HL-60 (cell line): ENCODE results near the gene NOTUM.

Experiments used
- DNase-seq, 2 experiments: peaks; one replicate each; pipeline ENCODE4 v3.0.0-alpha.2; 2010 to 2020; ENCODE audit warnings: low read depth in 1 of 2, low spot score in 1 of 2
- H3K27ac ChIP-seq: fragments of 250-450 bp; sonication (Bioruptor Pico); replicated peaks from 2 replicates; pipeline ENCODE4 v1.5.1; 2020; ENCODE audit warnings: mild to moderate bottlenecking, moderate library complexity
- H3K27me3 ChIP-seq: fragments of 250-450 bp; sonication (Bioruptor Pico); 2 replicates; pipeline ENCODE4 v1.5.1; 2021; ENCODE audit warnings: mild to moderate bottlenecking, moderate library complexity; ENCODE audit not compliant: insufficient read depth, poor library complexity, severe bottlenecking
- H3K4me3 ChIP-seq: replicated peaks from 2 replicates; pipeline ENCODE4 v1.5.1; 2011; ENCODE audit warnings: mild to moderate bottlenecking, control low read depth, low read length; ENCODE audit not compliant: insufficient read depth
- GABPA ChIP-seq: IDR thresholded peaks from 2 replicates; pipeline ENCODE4 v1.6.1; 2012; ENCODE audit warnings: low read depth
- POLR2AphosphoS5 ChIP-seq: IDR thresholded peaks from 2 replicates; pipeline ENCODE4 v1.6.1; 2012; ENCODE audit warnings: low read depth
- SPI1 ChIP-seq: IDR thresholded peaks from 2 replicates; pipeline ENCODE4 v1.6.1; 2012; ENCODE audit warnings: low read depth, mild to moderate bottlenecking, borderline replicate concordance
- TF ChIP-seq, protein P1 (sequence below): IDR thresholded peaks from 2 replicates; pipeline ENCODE4 v1.6.1; 2012; ENCODE audit warnings: low read depth; ENCODE audit not compliant: insufficient replicate concordance
- TF ChIP-seq, protein P2 (sequence below): IDR thresholded peaks from one replicate; pipeline ENCODE4 v1.5.1; 2011; ENCODE audit warnings: low read length, control low read depth, inconsistent platforms; ENCODE audit not compliant: insufficient read depth

NOTUM gene

GRCh38 chr17:81967533-81968395 is 6.8 kb upstream of the NOTUM start:
- peak; percentile 74 to 79 for DNase-seq
- Histone ChIP-seq H3K27me3 (no peaks in the 10 kb centered on the region), H3K27ac (peak overlapping the region; percentile 69), H3K4me3 (peak overlapping the region; percentile 16)
- TF ChIP-seq, protein P1, sequence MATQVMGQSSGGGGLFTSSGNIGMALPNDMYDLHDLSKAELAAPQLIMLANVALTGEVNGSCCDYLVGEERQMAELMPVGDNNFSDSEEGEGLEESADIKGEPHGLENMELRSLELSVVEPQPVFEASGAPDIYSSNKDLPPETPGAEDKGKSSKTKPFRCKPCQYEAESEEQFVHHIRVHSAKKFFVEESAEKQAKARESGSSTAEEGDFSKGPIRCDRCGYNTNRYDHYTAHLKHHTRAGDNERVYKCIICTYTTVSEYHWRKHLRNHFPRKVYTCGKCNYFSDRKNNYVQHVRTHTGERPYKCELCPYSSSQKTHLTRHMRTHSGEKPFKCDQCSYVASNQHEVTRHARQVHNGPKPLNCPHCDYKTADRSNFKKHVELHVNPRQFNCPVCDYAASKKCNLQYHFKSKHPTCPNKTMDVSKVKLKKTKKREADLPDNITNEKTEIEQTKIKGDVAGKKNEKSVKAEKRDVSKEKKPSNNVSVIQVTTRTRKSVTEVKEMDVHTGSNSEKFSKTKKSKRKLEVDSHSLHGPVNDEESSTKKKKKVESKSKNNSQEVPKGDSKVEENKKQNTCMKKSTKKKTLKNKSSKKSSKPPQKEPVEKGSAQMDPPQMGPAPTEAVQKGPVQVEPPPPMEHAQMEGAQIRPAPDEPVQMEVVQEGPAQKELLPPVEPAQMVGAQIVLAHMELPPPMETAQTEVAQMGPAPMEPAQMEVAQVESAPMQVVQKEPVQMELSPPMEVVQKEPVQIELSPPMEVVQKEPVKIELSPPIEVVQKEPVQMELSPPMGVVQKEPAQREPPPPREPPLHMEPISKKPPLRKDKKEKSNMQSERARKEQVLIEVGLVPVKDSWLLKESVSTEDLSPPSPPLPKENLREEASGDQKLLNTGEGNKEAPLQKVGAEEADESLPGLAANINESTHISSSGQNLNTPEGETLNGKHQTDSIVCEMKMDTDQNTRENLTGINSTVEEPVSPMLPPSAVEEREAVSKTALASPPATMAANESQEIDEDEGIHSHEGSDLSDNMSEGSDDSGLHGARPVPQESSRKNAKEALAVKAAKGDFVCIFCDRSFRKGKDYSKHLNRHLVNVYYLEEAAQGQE = no peak
- TF ChIP-seq, protein P2, sequence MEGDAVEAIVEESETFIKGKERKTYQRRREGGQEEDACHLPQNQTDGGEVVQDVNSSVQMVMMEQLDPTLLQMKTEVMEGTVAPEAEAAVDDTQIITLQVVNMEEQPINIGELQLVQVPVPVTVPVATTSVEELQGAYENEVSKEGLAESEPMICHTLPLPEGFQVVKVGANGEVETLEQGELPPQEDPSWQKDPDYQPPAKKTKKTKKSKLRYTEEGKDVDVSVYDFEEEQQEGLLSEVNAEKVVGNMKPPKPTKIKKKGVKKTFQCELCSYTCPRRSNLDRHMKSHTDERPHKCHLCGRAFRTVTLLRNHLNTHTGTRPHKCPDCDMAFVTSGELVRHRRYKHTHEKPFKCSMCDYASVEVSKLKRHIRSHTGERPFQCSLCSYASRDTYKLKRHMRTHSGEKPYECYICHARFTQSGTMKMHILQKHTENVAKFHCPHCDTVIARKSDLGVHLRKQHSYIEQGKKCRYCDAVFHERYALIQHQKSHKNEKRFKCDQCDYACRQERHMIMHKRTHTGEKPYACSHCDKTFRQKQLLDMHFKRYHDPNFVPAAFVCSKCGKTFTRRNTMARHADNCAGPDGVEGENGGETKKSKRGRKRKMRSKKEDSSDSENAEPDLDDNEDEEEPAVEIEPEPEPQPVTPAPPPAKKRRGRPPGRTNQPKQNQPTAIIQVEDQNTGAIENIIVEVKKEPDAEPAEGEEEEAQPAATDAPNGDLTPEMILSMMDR = no peak
- TF ChIP-seq GABPA (no peak), SPI1 (no peak), POLR2AphosphoS5 (no peak)

GRCh38 chr17:81967244-81967532 is 6.2 kb upstream of the NOTUM start:
- TF ChIP-seq GABPA (no peak), POLR2AphosphoS5 (no peak), SPI1 (no peak)
- TF ChIP-seq, protein P1 = no peak
- TF ChIP-seq, protein P2 = no peak
- Histone ChIP-seq H3K4me3 (0 out of 2 replicates have a peak overlapping the region, but pooled peaks have one; percentile 16), H3K27me3 (peaks cover 1% of the 10 kb centered on the region), H3K27ac (peak overlapping the region; percentile 69)
- no peak for DNase-seq

DNA sequence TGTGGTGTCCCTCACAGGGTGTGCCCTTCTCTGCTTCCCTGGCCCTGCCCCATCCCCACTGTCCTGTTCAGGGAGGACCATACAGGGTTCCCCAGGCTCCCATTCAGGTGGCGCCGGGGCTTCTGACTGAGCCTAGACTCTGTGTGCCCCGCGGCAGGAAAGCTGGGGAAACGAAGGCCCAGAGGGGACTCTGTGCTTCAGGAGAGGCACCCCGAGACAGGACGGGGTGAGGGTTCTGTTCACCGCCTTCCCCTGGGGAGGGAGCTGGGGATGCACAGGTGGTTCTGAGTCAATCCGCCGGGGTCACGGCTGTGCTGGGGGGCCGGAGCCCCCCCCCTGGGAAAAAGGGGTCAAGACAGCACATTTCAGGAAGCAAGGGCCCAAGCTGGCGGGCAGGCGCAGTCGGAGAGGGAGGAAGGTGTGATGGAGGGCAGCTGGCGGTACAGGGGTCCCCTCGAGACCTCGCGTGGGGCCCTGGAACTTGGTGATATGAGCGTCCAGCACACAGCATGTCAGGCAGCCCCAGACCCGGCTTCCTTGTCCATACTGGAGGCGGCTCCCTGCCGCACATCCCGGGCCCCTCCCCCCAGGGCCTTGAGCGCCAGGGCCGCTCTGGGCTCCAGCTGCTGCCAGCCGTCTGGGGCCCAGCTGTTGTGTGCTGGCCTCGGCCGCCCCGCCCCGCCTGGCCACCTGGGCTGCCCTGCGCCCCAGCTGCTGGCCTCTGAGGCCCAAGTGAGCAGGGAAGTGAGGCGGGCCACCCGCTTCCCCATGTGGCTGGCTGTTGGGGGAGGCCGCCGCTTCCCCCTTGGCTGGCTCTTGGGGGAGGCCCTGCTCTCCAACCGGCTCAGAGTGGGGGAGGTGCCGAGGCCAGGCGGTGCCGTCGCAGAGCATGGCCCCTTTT is 5.6 kb upstream of the NOTUM start:
- TF ChIP-seq SPI1 (peak; percentile 83; the same call in 1 of the 2 replicates), GABPA (no peak), POLR2AphosphoS5 (peak; percentile 96)
- TF ChIP-seq, protein P2 = no peak
- TF ChIP-seq, protein P1 = no peak
- peak; percentile 84 to 92 for DNase-seq
- Histone ChIP-seq H3K4me3 (no peak overlapping the region), H3K27me3 (peaks cover 7% of the 10 kb centered on the region), H3K27ac (peak overlapping the region; percentile 69)
